HepG2 (cell line): Measurements from ENCODE around the gene MMUT. TPM values are rescaled to one million over a fixed set of nuclear protein-coding genes. Genes with fewer than 3 reads are reported as not detected.
A peak's percentile ranks its signal among the peaks of the same experiment; 100 is the strongest.
"Not testable (repeated sequence)": the region's sequence is repeated elsewhere in the genome, so short reads cannot be mapped to it uniquely, and the experiment has no call there.

Experiments
- ATAC-seq: fragments of 200-7000 bp; cut with Tn5 transposase; 3 replicates; pipeline ENCODE4 v1.9.1; 2020; ENCODE audit warnings: mild to moderate bottlenecking, moderate library complexity
- BruUV-seq: library from RNA; stranded (reverse); fragments of 400-500 nt; replicated peaks from 2 replicates; lab custom pipeline; 2021; lab: Mats Ljungman, UMichigan
- CTCF ChIA-PET: fragments of 300-600 bp; formaldehyde crosslinking; extraction: SDS; loops from one replicate; lab custom pipeline; 2021; ENCODE audit warnings: low total read pairs, inconsistent platforms, low intra/inter-chr PET ratio; lab: Yijun Ruan, JAX
- POLR2A ChIA-PET: fragments of 350-600 bp; sonication (Branson Sonifier 250); formaldehyde crosslinking; loops from one replicate; lab custom pipeline; 2020; ENCODE audit warnings: antibody characterized with exemption, inconsistent platforms; lab: Yijun Ruan, JAX
- DNase-seq: peaks from one replicate; pipeline ENCODE4 v3.0.0-alpha.2; 2015; ENCODE audit warnings: low spot score
- FAIRE-seq: peaks from 3 replicates; lab custom pipeline; 2011; peaks lifted over from hg19 to GRCh38; lab: Jason Lieb, UNC
- H2AFZ ChIP-seq: one replicate; pipeline ENCODE4 v1.6.1; 2011; ENCODE audit warnings: low read length, inconsistent platforms
- H3K27ac ChIP-seq: fragments of 300-600 bp; 3 replicates; pipeline ENCODE4 v1.8.0; 2011; ENCODE audit warnings: mixed run types, mild to moderate bottlenecking, mixed read lengths, low read length, inconsistent platforms; ENCODE audit not compliant: insufficient read depth; ENCODE audit errors: extremely low read length
- H3K27me3 ChIP-seq, 2 experiments: fragments of 200-600 bp in 1 of 2; 2 replicates in 1 of 2; 3 replicates in 1 of 2; pipeline versions ENCODE4 v1.6.0 to v1.8.0; 2011; ENCODE audit warnings: low read length in 2 of 2, mild to moderate bottlenecking in 2 of 2, moderate library complexity in 2 of 2, inconsistent platforms in 1 of 2; ENCODE audit not compliant: insufficient read depth in 2 of 2, control insufficient read depth in 1 of 2
- H3K36me3 ChIP-seq, 2 experiments: fragments of 200-600 bp in 1 of 2; replicated peaks in 1 of 2; 2 replicates in 1 of 2; 3 replicates in 1 of 2; pipeline versions ENCODE4 v1.5.1 to v1.8.0; 2011; ENCODE audit warnings: low read length in 2 of 2, inconsistent platforms in 1 of 2; ENCODE audit not compliant: insufficient read depth in 2 of 2, control insufficient read depth in 1 of 2
- H3K4me1 ChIP-seq: 2 replicates; pipeline ENCODE4 v1.5.1; 2012; ENCODE audit warnings: low read length, inconsistent platforms; ENCODE audit not compliant: insufficient read depth
- H3K4me2 ChIP-seq: 2 replicates; pipeline ENCODE4 v1.6.0; 2011; ENCODE audit warnings: low read depth, low read length, inconsistent platforms
- H3K4me3 ChIP-seq, 3 experiments: fragments of 200-600 bp in 1 of 3; sonication (generic), shearing (Covaris generic) in 1 of 3; replicated peaks in 1 of 3; 2 replicates each; pipeline ENCODE4 v1.5.1; 2011 to 2016; ENCODE audit warnings: low read length in 3 of 3, inconsistent platforms in 2 of 3, low read depth in 2 of 3, mild to moderate bottlenecking in 2 of 3, control low read depth in 1 of 3, mixed read lengths in 1 of 3; ENCODE audit not compliant: insufficient read depth in 1 of 3
- H3K79me2 ChIP-seq: one replicate; pipeline ENCODE4 v1.6.1; 2011; ENCODE audit warnings: low read length, inconsistent platforms; ENCODE audit not compliant: insufficient read depth
- H3K9ac ChIP-seq: 2 replicates; pipeline ENCODE4 v1.6.0; 2011; ENCODE audit warnings: mild to moderate bottlenecking, low read depth, low read length, inconsistent platforms; ENCODE audit not compliant: insufficient read depth
- H3K9me3 ChIP-seq: 2 replicates; pipeline ENCODE4 v1.5.1; 2012; ENCODE audit warnings: mild to moderate bottlenecking, low read length
- H4K20me1 ChIP-seq: 2 replicates; pipeline ENCODE4 v1.6.0; 2011; ENCODE audit warnings: inconsistent platforms, mild to moderate bottlenecking, low read length, moderate library complexity; ENCODE audit not compliant: insufficient read depth
- ARID3A ChIP-seq: IDR thresholded peaks from 2 replicates; pipeline ENCODE4 v1.6.1; 2012; ENCODE audit warnings: low read depth, low read length, improper control_type of control experiment
- FOSL1 ChIP-seq: sonication (generic); formaldehyde crosslinking; IDR thresholded peaks from 2 replicates; pipeline ENCODE4 v1.9.0; 2021; ENCODE audit warnings: missing genetic modification reagents, borderline replicate concordance
- FOXA1 ChIP-seq, 2 experiments: fragments of 450-650 bp in 1 of 2; sonication (generic) in 1 of 2; formaldehyde crosslinking in 1 of 2; IDR thresholded peaks; 2 replicates each; pipeline versions ENCODE4 v1.4.0 to v1.6.1; 2016 to 2020; ENCODE audit warnings: missing genetic modification reagents in 1 of 2
- GABPB1 ChIP-seq: IDR thresholded peaks from 2 replicates; pipeline ENCODE4 v1.6.1; 2016; ENCODE audit warnings: mild to moderate bottlenecking, missing genetic modification reagents, moderate library complexity, missing compliant biosample characterization
- RARA ChIP-seq: IDR thresholded peaks from 2 replicates; pipeline ENCODE4 v1.6.1; 2016; ENCODE audit warnings: missing genetic modification reagents, missing compliant biosample characterization
- ZNF281 ChIP-seq: sonication (generic); formaldehyde crosslinking; IDR thresholded peaks from 2 replicates; pipeline ENCODE4 v1.4.0; 2020; ENCODE audit warnings: missing genetic modification reagents, borderline replicate concordance
- ZNF574 ChIP-seq: sonication (generic); formaldehyde crosslinking; IDR thresholded peaks from 2 replicates; pipeline ENCODE4 v1.4.0; 2020; ENCODE audit warnings: missing genetic modification reagents
- ZNF687 ChIP-seq: sonication (generic); formaldehyde crosslinking; IDR thresholded peaks from 2 replicates; pipeline ENCODE4 v1.5.1; 2020; ENCODE audit warnings: mild to moderate bottlenecking, missing genetic modification reagents, moderate library complexity
- WGBS: methylation state at CpG from one replicate; pipeline ENCODE4 v1.1.6; 2017; ENCODE audit warnings: low lambda C conversion rate; 5-methylcytosine and 5-hydroxymethylcytosine counted together
- in situ Hi-C: cut with HindIII; loops from 2 replicates; pipeline ENCODE4 v1.10.0; 2017; ENCODE audit warnings: low pct_unique_long_range_greater_than_20kb; ENCODE audit not compliant: extremely low pct_ligation_motif_present
- intact Hi-C: fragments of 100-400 bp; cut with micrococcal nuclease; formaldehyde crosslinking; loops from one replicate; pipeline ENCODE4 v1.10.0; 2022; ENCODE audit not compliant: unreplicated experiment
- polyA plus RNA-seq, 8 experiments: library from polyadenylated mRNA; depleted of rRNA in 3 of 8; stranded (reverse) in 7 of 8; unstranded in 1 of 8; fragments of >200 nt; fragmentation: Illumina TruSeq in 4 of 8; extraction: Trizol in 4 of 8; gene quantifications; 2 replicates each; pipeline versions ENCODE4 v1.2.1 to v1.2.3, GENCODE V29; 2011 to 2016; ENCODE audit warnings: low read depth in 4 of 8, missing spikeins in 1 of 8, mixed read lengths in 1 of 8; ENCODE audit not compliant: insufficient read depth in 1 of 8
- total RNA-seq, 5 experiments: library from RNA; depleted of rRNA; stranded (reverse); fragments of >200 nt; fragmentation: Illumina TruSeq; extraction: Trizol; gene quantifications; 2 replicates each; pipeline ENCODE4 v1.2.3, GENCODE V29; 2016; ENCODE audit warnings: low read depth in 1 of 5

MMUT gene
- total and polyA plus RNA-seq, 2 of the 13 experiments (the other 11 are each of a cell fraction or from before 2014, with no cell fraction given): 16.1 to 20.5 TPM

GRCh38 chr6:49401063-49401462 is 62.0 kb downstream of the MMUT start (continued):
- TF ChIP-seq ARID3A (no peak), FOSL1 (no peak)
- TF ChIP-seq, all 625 proteins: peak for 0

GRCh38 chr6:49386667-49387508 is 76.2 kb downstream of the MMUT start:
- POLR2A ChIA-PET; intact Hi-C loops; H3K9me3 ChIP-seq; H4K20me1 ChIP-seq; H3K27ac ChIP-seq; H3K36me3 ChIP-seq; H2AFZ ChIP-seq; DNase-seq; CTCF ChIA-PET; H3K79me2 ChIP-seq; BruUV-seq; H3K4me1 ChIP-seq; H3K9ac ChIP-seq; FAIRE-seq; in situ Hi-C loops; H3K27me3 ChIP-seq; TF ChIP-seq FOXA1 (CRISPR knock-in tag; IDR thresholded peaks at IDR 0.05): not testable (repeated sequence)
- ATAC-seq: peak; percentile 47; the same call in 2 of the 3 replicates
- WGBS: 31% methylated on average over 22 of the region's 28 CpGs
- H3K4me3 ChIP-seq: peak overlapping the region in 2 of 3 experiments; percentile 37 to 39; a peak in 3 of 6 replicates
- peak overlapping the region; percentile 65 for H3K4me2 ChIP-seq
- TF ChIP-seq FOXA1 (IDR thresholded peaks at IDR 0.05): 0 out of 2 replicates have a peak, but pooled peaks have one; percentile 5
- peak; percentile 30; the same call in 1 of the 2 replicates for TF ChIP-seq ZNF574
- peak; percentile 44; the same call in 1 of the 2 replicates for TF ChIP-seq ZNF281 (CRISPR knock-in tag)
- peak; percentile 73; the same call in 1 of the 2 replicates for TF ChIP-seq RARA
- 0 out of 2 replicates have a peak, but pooled peaks have one; percentile 11 for TF ChIP-seq ZNF687
- TF ChIP-seq GABPB1 (CRISPR knock-in tag): 0 out of 2 replicates have a peak, but pooled peaks have one; percentile 20
